ENCODE measurements around the gene FBXL7.

The FBXL7 gene

DNA sequence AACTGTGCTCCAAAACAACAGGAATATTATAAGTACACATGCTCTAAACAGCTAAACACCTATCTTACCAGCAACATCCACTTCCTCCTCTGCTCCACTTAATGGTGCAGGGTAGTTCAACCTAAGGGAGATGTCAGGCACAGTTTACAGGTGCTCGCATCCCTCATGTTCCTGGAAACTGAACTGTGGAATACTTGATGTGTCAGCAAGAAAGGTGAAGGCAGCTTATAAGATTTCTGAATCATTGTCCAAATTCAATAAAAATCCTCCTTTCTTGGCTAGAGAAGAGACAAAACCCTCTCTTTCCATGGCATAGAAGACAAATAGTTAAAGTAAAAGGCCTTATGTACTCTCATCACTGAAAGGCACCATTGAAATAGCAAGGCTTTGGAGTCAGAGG lies 272.2 kb downstream of the FBXL7 start:
- DNase-seq (ENCODE audit: low spot score) = no peak
- TF ChIP-seq, protein P1, sequence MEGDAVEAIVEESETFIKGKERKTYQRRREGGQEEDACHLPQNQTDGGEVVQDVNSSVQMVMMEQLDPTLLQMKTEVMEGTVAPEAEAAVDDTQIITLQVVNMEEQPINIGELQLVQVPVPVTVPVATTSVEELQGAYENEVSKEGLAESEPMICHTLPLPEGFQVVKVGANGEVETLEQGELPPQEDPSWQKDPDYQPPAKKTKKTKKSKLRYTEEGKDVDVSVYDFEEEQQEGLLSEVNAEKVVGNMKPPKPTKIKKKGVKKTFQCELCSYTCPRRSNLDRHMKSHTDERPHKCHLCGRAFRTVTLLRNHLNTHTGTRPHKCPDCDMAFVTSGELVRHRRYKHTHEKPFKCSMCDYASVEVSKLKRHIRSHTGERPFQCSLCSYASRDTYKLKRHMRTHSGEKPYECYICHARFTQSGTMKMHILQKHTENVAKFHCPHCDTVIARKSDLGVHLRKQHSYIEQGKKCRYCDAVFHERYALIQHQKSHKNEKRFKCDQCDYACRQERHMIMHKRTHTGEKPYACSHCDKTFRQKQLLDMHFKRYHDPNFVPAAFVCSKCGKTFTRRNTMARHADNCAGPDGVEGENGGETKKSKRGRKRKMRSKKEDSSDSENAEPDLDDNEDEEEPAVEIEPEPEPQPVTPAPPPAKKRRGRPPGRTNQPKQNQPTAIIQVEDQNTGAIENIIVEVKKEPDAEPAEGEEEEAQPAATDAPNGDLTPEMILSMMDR (IDR thresholded peaks at IDR 0.05; ENCODE audit: extremely low read depth, missing control alignments) = no peak

DNA sequence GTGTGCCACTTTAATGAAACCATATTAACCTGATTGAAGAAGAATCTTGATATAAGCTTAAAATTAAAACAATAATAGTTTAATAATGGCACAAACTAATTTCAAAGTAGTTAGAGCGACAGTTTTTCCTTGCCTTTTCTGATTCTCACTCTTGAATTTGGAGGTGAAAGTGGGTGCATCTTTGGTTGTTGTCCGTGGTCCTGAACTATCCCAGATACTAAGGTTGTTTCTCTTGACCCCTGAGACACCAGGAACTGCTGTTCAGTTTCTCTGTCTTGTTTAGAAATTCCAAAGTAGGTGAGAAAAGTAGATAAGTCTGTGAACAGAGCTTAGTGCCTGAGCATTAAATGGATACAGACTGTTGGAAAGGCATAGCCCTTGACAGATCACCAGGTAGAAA lies 274.7 kb downstream of the FBXL7 start:
- no peak for DNase-seq (ENCODE audit: low spot score)
- TF ChIP-seq, protein P1 (IDR thresholded peaks at IDR 0.05; ENCODE audit: extremely low read depth, missing control alignments) = no peak

DNA sequence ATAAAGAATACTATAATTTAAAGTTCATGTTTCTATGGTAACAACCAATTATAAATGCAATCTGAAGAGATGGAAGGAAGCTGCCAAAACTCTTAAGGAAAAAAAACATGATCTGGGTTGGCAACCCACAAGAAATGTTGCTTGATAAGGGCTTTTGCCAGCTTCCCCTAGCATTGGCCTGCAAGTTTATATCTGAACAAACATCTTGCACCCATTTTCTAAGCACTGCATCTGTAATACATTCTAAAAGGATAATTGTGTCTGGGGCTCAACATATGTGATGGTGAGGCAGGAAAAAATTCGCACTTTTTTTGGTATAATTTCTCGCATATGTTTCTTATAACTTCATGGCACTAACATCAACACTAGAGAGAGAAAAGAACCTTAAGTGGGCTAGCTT lies 276.4 kb downstream of the FBXL7 start:
- TF ChIP-seq, protein P1 (IDR thresholded peaks at IDR 0.05; ENCODE audit: extremely low read depth, missing control alignments) = no peak
- DNase-seq (ENCODE audit: low spot score) = no peak

DNA sequence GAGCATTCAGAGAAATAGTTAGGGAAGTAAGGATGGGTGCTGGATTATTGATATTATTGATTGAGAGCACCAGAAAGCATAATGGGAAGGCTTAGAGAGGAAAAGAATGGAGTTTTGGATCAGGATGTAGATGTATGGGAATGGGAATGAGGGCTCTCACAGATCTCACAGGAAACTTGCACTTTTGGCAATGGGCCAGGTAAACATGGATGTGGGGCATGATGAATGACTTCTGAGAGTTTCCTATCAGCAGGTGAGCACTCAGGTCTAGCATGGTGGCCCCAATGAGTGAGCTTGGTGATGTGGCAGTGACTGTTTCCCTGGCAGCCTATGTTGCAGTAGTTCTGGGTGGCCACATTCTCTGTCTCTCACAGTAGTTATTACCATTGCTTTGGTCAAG lies 283.8 kb downstream of the FBXL7 start:
- DNase-seq (ENCODE audit: low spot score) = no peak

DNA sequence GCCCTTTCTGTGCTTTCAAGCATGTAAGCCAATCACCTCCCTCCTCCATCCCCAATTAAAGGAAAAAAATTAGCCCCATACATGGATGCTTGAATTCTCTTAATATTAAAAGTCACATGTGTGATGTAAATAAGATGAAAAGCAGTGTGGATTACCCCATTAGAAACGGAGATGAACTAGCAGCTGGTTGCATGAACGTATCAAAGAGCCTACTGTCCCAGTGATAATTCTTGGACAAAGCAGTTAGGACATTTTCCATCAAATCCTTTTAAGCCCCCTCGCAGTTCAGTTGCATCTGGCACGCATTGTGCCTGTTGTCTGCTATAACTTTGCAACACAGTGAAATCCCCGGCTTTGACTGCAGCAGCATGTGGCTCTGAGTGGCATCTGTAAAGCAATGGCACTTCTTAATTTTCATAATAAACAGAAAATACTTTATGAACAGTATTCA lies 285.6 kb downstream of the FBXL7 start:
- TF ChIP-seq, protein P1 (IDR thresholded peaks at IDR 0.05; ENCODE audit: extremely low read depth, missing control alignments) = no peak
- no peak for DNase-seq (ENCODE audit: low spot score)

More for the DNA sequence above, 283.8 kb downstream of the FBXL7 start:
- TF ChIP-seq, protein P1 (IDR thresholded peaks at IDR 0.05; ENCODE audit: extremely low read depth, missing control alignments) = no peak

DNA sequence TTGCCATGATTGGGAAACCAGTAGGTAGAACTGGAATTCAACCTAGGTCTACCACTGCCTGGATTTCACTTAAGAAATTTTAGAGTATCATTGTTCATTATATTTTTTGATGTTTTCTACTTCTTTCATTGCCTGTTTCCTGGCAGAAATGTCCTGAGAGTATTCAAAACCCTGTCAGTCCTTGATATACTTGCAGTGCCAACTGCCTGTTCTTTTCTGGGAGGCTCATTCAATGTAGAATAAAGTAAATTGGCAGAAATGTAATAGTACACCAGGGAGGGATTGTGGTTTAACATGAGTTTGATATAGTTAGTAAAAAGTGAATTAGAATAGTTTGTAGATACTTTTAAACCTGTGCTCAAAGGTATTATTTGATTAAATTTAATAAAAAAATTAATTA lies 286.3 kb downstream of the FBXL7 start:
- TF ChIP-seq, protein P1 (IDR thresholded peaks at IDR 0.05; ENCODE audit: extremely low read depth, missing control alignments) = no peak
- DNase-seq (ENCODE audit: low spot score) = no peak

DNA sequence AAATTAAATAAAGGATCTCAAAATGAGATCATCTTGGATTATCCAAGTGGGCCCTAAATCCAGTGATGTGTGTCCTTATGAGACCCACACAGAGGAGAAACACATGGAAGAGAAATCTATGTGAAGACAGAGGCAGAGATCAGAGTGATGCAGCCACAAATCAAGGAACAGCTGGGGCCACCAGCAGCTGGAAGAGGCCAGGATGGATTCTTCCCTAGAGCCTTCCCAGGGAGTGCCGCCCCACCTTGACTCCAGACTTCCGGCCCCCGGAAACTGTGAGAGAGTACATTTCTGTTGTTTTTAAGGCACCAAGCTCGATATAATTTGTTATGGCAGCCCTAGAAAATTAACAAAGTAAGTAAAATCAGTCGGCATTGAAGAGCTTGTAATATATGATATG lies 286.9 kb downstream of the FBXL7 start:
- no peak for DNase-seq (ENCODE audit: low spot score)
- TF ChIP-seq, protein P1 (IDR thresholded peaks at IDR 0.05; ENCODE audit: extremely low read depth, missing control alignments) = no peak
